ENCODE measurements around the gene PCYT2.

DNA sequence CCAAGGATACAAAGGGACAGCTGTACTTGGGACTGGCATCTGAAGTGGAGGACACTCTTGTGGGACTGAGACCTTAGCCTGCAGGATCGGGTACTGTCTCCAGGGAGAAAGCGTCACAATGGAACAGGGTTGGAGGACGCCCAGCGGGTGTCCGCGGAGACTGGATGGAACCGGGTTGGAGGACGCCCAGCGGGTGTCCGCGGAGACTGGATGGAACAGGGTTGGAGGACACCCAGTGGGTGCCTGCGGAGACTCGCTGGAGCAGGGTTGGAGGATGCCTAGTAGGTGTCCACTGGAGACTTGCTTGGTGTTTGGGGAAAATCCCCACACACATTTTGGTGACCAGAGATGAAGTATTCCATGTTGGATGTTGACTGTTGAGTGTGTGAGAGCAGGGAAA lies 36.0 kb upstream of the PCYT2 start, which contains the start of gene MYADML2:
- TF ChIP-seq EP300 (IDR thresholded peaks at IDR 0.05): no peak
- TF ChIP-seq POLR2A (IDR thresholded peaks at IDR 0.05): no peak
- TF ChIP-seq, protein P1, sequence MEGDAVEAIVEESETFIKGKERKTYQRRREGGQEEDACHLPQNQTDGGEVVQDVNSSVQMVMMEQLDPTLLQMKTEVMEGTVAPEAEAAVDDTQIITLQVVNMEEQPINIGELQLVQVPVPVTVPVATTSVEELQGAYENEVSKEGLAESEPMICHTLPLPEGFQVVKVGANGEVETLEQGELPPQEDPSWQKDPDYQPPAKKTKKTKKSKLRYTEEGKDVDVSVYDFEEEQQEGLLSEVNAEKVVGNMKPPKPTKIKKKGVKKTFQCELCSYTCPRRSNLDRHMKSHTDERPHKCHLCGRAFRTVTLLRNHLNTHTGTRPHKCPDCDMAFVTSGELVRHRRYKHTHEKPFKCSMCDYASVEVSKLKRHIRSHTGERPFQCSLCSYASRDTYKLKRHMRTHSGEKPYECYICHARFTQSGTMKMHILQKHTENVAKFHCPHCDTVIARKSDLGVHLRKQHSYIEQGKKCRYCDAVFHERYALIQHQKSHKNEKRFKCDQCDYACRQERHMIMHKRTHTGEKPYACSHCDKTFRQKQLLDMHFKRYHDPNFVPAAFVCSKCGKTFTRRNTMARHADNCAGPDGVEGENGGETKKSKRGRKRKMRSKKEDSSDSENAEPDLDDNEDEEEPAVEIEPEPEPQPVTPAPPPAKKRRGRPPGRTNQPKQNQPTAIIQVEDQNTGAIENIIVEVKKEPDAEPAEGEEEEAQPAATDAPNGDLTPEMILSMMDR (IDR thresholded peaks at IDR 0.05): no peak
